ENCODE data around the gene TSPAN15. TPM values are rescaled to one million over a fixed set of nuclear protein-coding genes. Genes with fewer than 3 reads are reported as not detected.

Gene TSPAN15
- total RNA-seq, 1 donor: 0.27 TPM

- no peak for TF ChIP-seq CTCF (IDR thresholded peaks at IDR 0.05; ENCODE audit: insufficient read depth, low read length)
- no peak overlapping the region for H3K4me3 ChIP-seq (ENCODE audit: low read depth, low read length)
- DNase-seq (ENCODE audit: low read depth): no peak
Observed at GRCh38 chr10:69465457-69466157, 14.3 kb downstream of the TSPAN15 start.

GRCh38 chr10:69466158-69466490 lies 14.9 kb downstream of the TSPAN15 start:
- no peak for DNase-seq (ENCODE audit: low read depth)
- no peak for TF ChIP-seq CTCF (IDR thresholded peaks at IDR 0.05; ENCODE audit: insufficient read depth, low read length)
- H3K4me3 ChIP-seq (ENCODE audit: low read depth, low read length): no peak overlapping the region

GRCh38 chr10:69466689-69467088 lies 15.4 kb downstream of the TSPAN15 start:
- DNase-seq (ENCODE audit: low read depth): no peak
- TF ChIP-seq CTCF (IDR thresholded peaks at IDR 0.05; ENCODE audit: insufficient read depth, low read length): no peak
- no peak overlapping the region for H3K4me3 ChIP-seq (ENCODE audit: low read depth, low read length)

- TF ChIP-seq CTCF (IDR thresholded peaks at IDR 0.05; ENCODE audit: insufficient read depth, low read length): no peak
- no peak for DNase-seq (ENCODE audit: low read depth)
- no peak overlapping the region for H3K4me3 ChIP-seq (ENCODE audit: low read depth, low read length)
Observed at GRCh38 chr10:69467928-69468750, 16.9 kb downstream of the TSPAN15 start.

GRCh38 chr10:69468751-69469089 lies 17.5 kb downstream of the TSPAN15 start:
- no peak for DNase-seq (ENCODE audit: low read depth)
- TF ChIP-seq CTCF (IDR thresholded peaks at IDR 0.05; ENCODE audit: insufficient read depth, low read length): no peak
- no peak overlapping the region for H3K4me3 ChIP-seq (ENCODE audit: low read depth, low read length)

GRCh38 chr10:69469976-69470375 lies 18.7 kb downstream of the TSPAN15 start:
- no peak overlapping the region for H3K4me3 ChIP-seq (ENCODE audit: low read depth, low read length)
- no peak for DNase-seq (ENCODE audit: low read depth)
- no peak for TF ChIP-seq CTCF (IDR thresholded peaks at IDR 0.05; ENCODE audit: insufficient read depth, low read length)

Measured in fibroblast of the aortic adventitia (primary cell).